Memory B cell (primary cell): Measurements from ENCODE around the gene CHN2.
A peak's percentile ranks its signal among the peaks of the same experiment; 100 is the strongest.

Experiments used
- ATAC-seq: fragments of 150-1000 bp; cut with Tn5 transposase; 2 replicates; pipeline ENCODE4 v1.10.0; 2021; ENCODE audit warnings: low read depth, mild to moderate bottlenecking, moderate library complexity
- DNase-seq, 2 donors: peaks; one replicate each; pipeline ENCODE4 v3.0.0; 2022; ENCODE audit warnings: low spot score in 2 of 2
- H3K27ac Mint-ChIP-seq: one replicate; pipeline ENCODE4 v1.8.0; 2022; ENCODE audit warnings: mild to moderate bottlenecking, moderate library complexity, mixed read lengths
- H3K27me3 Mint-ChIP-seq: one replicate; pipeline ENCODE4 v1.8.0; 2022; ENCODE audit warnings: mixed read lengths
- H3K36me3 Mint-ChIP-seq: one replicate; pipeline ENCODE4 v1.8.0; 2022; ENCODE audit warnings: mild to moderate bottlenecking, mixed read lengths
- H3K4me1 Mint-ChIP-seq: one replicate; pipeline ENCODE4 v1.8.0; 2022; ENCODE audit warnings: mixed read lengths
- H3K4me3 Mint-ChIP-seq: one replicate; pipeline ENCODE4 v1.8.0; 2022; ENCODE audit warnings: mild to moderate bottlenecking, moderate library complexity, mixed read lengths
- H3K9me3 Mint-ChIP-seq: one replicate; pipeline ENCODE4 v1.8.0; 2022; ENCODE audit warnings: mixed read lengths

Gene CHN2

DNA sequence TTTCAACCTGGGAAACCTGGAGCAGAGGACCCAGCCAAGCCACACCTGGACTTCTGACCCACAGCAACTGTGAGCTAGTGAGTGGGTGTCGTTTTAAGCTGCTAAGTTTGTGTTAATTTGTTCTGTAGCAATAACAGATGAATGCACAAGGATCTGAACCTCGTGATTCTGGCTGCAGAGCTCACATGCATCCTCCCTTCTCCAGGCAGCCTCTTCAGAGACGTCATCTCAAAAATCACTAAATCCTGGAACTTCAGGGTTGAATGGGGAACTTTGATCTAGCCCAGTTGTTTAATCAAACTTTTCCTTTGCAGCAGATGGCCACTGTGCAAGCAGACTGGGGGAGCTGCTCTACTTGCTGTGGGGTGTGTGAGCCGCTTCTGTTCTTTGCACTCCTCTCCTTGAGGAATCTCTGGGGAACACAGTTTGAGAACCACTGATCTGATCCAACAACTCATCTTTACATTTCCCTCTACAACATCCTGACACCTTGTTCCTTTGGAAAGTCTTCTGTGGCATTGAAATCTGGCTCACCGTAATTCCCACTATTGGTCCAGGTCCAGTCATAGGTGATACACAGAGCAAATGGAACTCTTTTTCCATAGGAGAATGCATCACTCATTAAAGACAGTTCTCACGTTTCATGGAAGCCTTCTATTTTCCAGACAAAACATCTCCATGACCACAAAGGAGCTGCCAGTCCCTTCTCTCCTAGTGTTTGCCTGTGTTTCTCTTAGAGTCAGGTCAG lies 90.3 kb downstream of the CHN2 start:
- DNase-seq (no peak), ATAC-seq (no peak)
- H3K4me3 Mint-ChIP-seq: no peak overlapping the region
- no peak overlapping the region for H3K27ac Mint-ChIP-seq
- no peaks in the 10 kb centered on the region for H3K36me3 Mint-ChIP-seq
- H3K9me3 Mint-ChIP-seq: no peaks in the 10 kb centered on the region
- H3K4me1 Mint-ChIP-seq: peaks cover 18% of the 10 kb centered on the region
- peaks cover 2% of the 10 kb centered on the region for H3K27me3 Mint-ChIP-seq

DNA sequence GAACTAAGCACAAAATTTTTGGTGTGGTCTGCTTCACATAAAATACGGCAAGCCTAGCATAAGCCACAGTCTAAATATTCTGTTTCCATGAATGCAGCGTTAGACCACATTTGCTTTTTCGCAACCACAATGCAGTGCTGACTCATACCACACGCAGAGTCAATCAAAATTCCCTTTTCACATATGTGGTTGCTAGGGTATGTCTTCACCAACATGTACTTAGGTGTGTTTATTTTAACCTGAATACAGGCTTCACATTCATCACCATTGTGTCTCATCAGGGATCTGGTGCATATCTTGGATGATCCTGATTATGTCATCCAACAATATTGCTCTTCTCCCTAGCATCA lies 90.8 kb downstream of the CHN2 start:
- Mint-ChIP-seq H3K27ac (no peak overlapping the region), H3K36me3 (no peaks in the 10 kb centered on the region), H3K9me3 (no peaks in the 10 kb centered on the region), H3K4me1 (peaks cover 23% of the 10 kb centered on the region), H3K4me3 (no peak overlapping the region), H3K27me3 (peaks cover 2% of the 10 kb centered on the region)
- ATAC-seq (no peak), DNase-seq (no peak)

DNA sequence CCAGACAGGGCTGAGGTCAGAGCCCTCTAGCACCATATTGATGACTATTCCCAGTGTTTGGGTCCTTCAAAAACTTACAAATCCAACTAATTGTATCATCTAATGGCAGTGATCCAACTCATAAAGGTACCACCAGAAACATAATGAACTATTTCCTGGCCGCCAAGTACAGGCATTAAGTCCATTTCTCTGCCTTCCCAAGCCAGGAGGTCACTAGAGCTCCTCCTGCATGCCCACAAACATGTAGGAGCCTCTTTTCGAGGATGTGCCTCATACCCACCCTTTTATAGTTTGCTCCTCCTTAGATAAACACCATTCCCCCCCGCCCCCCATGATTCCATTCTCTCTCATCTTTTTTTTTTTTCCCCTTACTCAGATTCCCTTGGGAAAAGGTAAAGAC lies 91.3 kb downstream of the CHN2 start:
- DNase-seq: no peak
- no peaks in the 10 kb centered on the region for H3K36me3 Mint-ChIP-seq
- no peak overlapping the region for H3K4me3 Mint-ChIP-seq
- H3K27ac Mint-ChIP-seq: no peak overlapping the region
- no peaks in the 10 kb centered on the region for H3K9me3 Mint-ChIP-seq
- H3K27me3 Mint-ChIP-seq: peaks cover 2% of the 10 kb centered on the region
- no peak for ATAC-seq
- peaks cover 26% of the 10 kb centered on the region for H3K4me1 Mint-ChIP-seq

DNA sequence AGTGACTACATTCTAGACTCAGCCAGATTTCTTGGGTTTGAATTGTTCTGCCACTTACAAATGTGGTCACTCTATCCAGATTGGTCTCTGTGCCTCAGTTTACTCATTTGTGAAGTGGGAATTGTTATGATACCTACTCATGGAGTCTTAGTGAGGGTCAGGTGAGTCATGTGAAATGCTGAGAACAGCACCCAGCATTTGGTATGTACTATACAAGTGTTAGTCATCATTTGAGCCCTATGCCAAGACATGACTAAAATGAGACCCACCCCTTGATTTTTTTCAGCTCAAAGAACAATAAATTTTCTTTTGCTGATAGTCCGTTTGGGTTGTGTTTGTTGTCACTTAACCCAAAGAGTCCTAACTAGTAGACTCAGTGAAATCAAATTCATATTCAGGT lies 92.8 kb downstream of the CHN2 start:
- Mint-ChIP-seq H3K27me3 (peaks cover 2% of the 10 kb centered on the region), H3K4me3 (no peak overlapping the region), H3K4me1 (peaks cover 30% of the 10 kb centered on the region), H3K27ac (no peak overlapping the region), H3K36me3 (no peaks in the 10 kb centered on the region), H3K9me3 (no peaks in the 10 kb centered on the region)
- ATAC-seq: no peak
- DNase-seq: no peak

DNA sequence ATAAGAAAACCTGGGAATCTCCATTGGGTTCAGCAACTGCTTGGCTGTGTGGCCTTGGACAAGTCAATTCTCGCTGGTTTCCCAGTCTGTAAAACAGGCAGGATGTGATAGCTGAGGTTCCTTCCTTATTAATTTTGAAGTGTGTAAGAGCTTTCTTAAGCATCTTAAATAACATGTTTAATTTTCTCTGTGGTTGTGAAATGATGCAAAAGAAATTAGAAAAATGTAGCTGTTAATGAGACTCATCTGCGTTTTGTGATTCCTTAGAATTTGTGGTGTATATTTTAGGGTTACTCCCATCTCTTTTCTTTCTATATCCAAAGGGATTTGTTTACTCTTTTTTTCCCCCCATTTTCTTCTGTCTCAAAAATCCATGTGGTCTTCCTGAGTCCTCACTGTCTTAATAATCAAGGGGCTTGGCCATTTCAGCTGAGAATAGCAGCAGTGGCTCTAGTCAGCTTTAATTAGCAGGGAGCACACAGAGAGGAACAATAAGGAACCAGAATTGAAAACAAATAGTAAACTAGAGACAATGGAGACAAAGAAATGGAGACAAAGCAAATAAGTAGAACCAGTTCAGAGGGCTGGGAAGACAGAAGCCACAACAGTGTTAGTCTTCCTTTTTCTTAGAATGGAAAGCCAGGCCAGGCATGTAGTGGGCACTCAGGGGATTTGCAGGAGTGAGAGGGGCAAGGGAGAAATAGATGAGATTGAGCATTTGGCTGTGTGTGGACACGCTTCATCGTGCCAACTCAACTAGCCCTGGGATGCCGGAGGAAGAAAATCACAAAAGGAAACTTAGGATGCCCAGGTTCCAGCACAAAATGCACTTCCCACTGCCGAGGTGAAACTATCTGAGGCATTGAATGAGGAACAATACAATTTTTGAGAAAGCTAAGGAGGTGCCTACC lies 93.9 kb downstream of the CHN2 start:
- Mint-ChIP-seq H3K4me3 (peak overlapping the region; percentile 81), H3K4me1 (peaks cover 26% of the 10 kb centered on the region), H3K36me3 (no peaks in the 10 kb centered on the region), H3K27me3 (peaks cover 4% of the 10 kb centered on the region), H3K27ac (no peak overlapping the region), H3K9me3 (no peaks in the 10 kb centered on the region)
- DNase-seq (no peak), ATAC-seq (no peak)

DNA sequence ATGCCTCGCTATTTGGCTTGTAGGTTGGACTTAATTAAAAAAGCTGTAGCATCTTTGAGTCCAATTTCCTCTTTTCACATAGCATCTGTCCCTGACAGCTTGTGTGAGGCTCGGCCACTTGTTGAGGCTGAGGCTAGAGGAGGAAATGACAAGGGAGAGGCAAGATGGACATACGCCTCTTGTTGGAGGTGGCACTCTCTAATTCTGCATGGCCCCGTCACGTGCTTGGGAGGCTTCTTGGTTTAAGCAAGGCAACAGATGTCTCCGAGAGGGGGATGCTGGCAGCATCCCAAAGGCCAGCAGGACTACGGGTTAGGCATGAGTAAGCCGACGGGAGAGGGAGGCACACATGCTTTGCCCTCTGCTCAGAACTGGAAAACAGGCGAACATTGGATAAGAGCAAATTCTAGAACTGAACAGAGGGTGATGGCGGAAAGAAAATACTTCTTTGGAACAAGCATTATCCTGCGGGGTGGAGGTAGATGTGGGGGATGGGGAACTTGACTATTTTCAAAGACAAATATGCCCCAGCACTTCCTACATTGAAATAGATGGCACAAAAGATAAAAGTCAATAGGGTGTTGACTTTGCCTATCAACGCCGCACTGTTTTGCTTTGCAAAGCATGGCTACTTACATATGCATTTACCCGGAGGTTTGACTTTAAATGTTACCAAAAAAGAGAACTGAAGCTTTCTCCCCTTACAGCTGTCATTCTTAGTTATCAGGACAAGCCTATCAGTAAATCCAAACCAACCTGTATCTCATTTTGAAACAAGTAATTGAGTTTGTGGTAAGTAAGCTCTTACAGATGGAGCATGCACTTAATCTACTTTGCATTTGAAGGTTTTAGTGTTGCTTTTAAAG lies 94.8 kb downstream of the CHN2 start:
- Mint-ChIP-seq H3K4me1 (peaks cover 26% of the 10 kb centered on the region), H3K27me3 (peaks cover 6% of the 10 kb centered on the region), H3K27ac (peak overlapping the region; percentile 80), H3K36me3 (no peaks in the 10 kb centered on the region), H3K4me3 (peak overlapping the region; percentile 81), H3K9me3 (no peaks in the 10 kb centered on the region)
- ATAC-seq (peak; percentile 81), DNase-seq (no peak)

DNA sequence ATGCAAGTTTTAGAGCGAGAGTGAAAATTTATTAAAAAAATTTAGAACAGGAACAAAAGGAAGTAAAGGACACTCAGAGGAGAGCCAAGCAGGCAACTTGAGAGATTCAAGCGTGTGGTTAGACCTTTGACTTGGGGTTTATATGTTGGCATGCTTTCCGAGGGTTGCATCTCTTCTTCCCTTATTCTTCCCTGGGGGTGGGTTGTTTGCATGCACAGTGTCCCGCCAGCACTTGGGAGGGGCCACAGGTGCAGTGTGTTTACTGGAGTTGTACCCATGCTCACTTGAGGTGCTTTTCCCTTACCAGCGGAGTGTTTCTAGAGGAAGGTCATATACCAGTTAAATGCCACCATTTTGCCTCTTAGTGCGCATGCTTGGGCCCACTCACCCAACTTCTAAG lies 96.3 kb downstream of the CHN2 start:
- Mint-ChIP-seq H3K27me3 (peaks cover 4% of the 10 kb centered on the region), H3K9me3 (no peaks in the 10 kb centered on the region)
- no peak for ATAC-seq

DNA sequence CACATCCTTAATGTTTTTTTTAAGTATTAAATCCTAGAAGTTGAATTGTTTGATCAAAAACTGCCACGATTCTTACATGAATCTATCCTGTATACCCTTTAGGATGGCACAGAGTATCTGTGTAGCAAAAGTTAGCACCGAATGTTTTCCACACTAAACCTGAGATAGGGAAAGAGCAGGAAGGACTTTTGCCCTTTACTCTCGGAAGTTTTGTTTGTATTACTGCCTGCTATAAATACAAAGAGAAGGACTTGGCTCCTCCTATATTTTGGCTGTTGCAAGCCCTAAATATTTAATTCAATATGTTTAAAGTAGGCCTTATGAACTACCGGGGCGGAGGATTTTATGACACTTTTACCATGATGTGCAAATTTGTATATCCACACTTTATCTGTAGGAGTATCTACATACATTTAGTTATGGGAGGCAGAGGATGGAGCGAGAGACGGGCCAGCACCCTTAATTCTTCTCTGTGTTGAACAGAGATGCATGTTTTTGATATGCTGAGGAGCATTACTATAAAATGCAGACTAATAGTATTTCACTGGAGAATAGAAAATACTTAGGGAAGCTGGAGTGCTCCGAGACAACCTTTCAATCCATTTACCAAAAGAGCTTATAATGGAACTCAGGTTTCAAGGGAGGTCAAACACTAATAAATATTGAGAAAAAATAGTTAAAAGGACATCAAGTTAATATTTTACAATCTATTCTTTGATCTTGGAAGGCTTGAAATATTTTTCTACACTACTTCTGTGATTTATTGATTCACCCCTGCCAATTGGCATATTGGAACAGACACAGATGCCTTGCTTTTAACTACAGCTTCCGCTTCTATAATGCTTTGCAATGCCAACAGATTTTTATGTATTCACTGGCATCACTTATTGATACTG lies 97.4 kb downstream of the CHN2 start:
- H3K4me1 Mint-ChIP-seq: peaks cover 30% of the 10 kb centered on the region
- peaks cover 4% of the 10 kb centered on the region for H3K27me3 Mint-ChIP-seq
- H3K36me3 Mint-ChIP-seq: no peaks in the 10 kb centered on the region
- ATAC-seq: no peak
- no peaks in the 10 kb centered on the region for H3K9me3 Mint-ChIP-seq
- no peak overlapping the region for H3K4me3 Mint-ChIP-seq
- H3K27ac Mint-ChIP-seq: no peak overlapping the region
- DNase-seq: no peak

More for the DNA sequence above, 96.3 kb downstream of the CHN2 start:
- no peak overlapping the region for H3K27ac Mint-ChIP-seq
- DNase-seq: no peak
- H3K36me3 Mint-ChIP-seq: no peaks in the 10 kb centered on the region
- H3K4me1 Mint-ChIP-seq: peaks cover 23% of the 10 kb centered on the region
- no peak overlapping the region for H3K4me3 Mint-ChIP-seq

DNA sequence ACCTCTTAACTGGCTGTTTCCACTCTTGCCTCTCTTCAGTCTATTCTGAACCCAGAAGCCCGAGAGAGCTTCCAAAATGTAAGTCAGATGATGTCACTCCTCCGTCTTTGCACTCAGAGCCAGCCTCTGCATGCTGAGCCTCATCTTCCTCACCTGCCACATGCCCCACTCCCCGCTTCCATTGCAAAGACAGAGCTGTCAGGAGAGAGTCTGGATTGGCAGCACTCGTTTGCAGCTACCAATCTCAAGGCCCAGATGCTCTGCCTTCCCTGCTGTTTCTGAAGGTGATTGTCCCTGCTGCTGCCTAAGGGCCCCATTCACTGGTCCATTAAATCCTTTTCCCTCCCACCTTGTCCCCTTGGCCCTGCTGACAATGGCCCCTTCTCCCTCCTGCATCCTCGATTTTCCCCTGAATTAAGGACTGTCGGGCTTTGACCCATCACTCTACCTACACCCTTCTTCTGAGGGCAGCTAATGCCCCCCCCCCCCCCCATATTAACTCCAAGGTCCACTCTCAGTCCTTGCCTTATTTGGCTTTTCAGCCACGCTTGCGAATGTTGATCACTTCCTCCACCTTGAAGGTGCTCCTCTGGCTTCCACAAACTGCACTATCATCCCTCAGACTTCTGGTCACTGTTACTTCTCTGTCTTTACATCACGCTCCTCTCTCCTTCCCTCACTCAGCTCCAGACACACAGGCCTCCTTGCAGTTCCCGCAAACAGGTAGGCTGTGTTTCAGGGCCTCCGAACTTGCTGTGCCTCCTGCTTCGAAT lies 98.5 kb downstream of the CHN2 start:
- no peak for DNase-seq
- Mint-ChIP-seq H3K27ac (no peak overlapping the region), H3K4me1 (peaks cover 30% of the 10 kb centered on the region), H3K27me3 (peaks cover 4% of the 10 kb centered on the region), H3K4me3 (no peak overlapping the region), H3K9me3 (no peaks in the 10 kb centered on the region), H3K36me3 (no peaks in the 10 kb centered on the region)
- ATAC-seq: no peak

DNA sequence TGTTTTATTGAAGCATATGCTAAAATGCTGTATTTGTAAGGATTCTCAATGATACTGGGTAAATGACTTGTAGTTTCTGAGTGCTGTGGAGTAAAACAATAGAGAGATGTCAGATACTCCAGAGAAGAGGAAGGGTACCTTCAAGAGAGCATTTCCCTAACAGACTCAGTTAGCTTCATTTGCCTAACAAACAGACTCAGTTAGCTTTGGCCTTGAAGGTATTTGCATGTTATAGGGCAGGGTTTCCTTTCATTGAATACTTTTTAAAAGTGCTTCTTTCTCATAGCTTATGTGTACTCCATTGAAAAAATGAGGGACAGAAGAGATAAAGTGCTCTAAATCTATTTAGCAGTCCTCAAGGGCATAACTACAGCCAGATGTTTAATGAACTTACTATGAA lies 101.8 kb downstream of the CHN2 start:
- Mint-ChIP-seq H3K36me3 (no peaks in the 10 kb centered on the region), H3K9me3 (no peaks in the 10 kb centered on the region), H3K27ac (no peak overlapping the region), H3K27me3 (peaks cover 6% of the 10 kb centered on the region), H3K4me3 (no peak overlapping the region), H3K4me1 (peaks cover 7% of the 10 kb centered on the region)
- DNase-seq: no peak
- peak; percentile 59 for ATAC-seq

DNA sequence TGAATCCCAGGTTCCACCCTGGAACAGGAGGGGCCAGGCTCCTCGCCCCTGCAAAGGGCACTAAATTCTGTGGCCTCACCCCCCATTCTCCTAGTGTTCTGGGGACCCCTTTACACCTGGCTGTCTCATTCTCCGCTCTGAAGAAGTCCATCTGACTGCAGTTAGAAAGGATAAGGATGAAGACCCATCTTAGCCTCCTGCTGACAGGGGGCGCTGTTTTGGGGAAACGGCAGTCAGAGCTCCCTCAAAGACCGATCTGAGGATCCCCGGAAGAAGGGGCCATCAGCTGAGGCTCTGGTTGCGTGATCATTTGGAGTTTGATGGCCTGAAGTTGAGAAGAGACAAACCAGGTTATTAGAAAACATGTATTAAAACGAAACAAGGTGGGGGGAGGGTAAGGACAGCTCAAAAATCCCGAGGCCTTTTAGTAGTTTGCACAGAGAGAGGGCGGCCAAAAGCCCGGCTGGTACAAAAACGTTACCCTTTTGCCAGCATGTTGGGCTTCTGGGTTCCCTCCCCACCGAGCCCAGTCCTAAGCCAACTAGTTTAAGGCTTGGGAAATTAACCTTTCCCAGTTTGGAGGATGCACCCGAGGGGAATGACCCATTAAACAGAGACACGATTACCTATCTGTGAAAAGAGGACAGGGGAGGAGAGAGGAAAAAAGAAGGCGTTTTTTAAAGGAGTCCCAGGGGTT lies 102.8 kb downstream of the CHN2 start:
- Mint-ChIP-seq H3K9me3 (no peaks in the 10 kb centered on the region), H3K4me1 (peaks cover 9% of the 10 kb centered on the region), H3K27ac (no peak overlapping the region), H3K4me3 (no peak overlapping the region), H3K36me3 (no peaks in the 10 kb centered on the region), H3K27me3 (peaks cover 10% of the 10 kb centered on the region)
- ATAC-seq (no peak), DNase-seq (no peak)

DNA sequence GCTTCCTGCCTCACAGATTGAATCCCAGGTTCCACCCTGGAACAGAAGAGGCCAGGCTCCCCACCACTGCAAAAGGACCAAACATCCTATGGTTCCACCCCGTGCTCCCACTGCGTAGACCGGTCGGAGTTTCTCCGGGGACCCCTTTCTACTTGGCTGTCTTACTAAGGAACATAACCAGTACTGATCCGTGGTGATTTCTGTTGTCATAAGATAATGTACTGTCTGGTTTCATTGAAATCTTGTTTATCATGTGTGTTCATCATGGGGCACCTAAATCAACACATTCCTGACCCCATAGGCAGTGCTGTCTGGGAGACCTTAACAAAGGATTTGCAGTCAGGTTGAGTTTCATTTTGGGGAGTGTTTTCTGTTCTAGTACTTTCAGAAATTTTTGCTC lies 104.5 kb downstream of the CHN2 start:
- no peak for DNase-seq
- peaks cover 7% of the 10 kb centered on the region for H3K27me3 Mint-ChIP-seq
- H3K4me1 Mint-ChIP-seq: peaks cover 9% of the 10 kb centered on the region

More for the DNA sequence above, 104.5 kb downstream of the CHN2 start:
- no peak for ATAC-seq
- Mint-ChIP-seq H3K27ac (no peak overlapping the region), H3K4me3 (no peak overlapping the region), H3K9me3 (no peaks in the 10 kb centered on the region), H3K36me3 (no peaks in the 10 kb centered on the region)
